Tibial nerve (tissue), 4 donors: ENCODE data around the gene LBH. TPM values are rescaled to one million over a fixed set of nuclear protein-coding genes. Genes with fewer than 3 reads are reported as not detected.

Source experiments
- DNase-seq, 2 donors: peaks; one replicate each; pipeline ENCODE4 v3.0.0-alpha.2; 2019; ENCODE audit warnings: low spot score in 2 of 2
- H3K27ac ChIP-seq, 4 donors: fragments of 200-600 bp; sonication (generic) in 3 of 4; one replicate each; pipeline ENCODE4 v1.5.1; 2017 to 2019; ENCODE audit warnings: mild to moderate bottlenecking in 1 of 4
- H3K27me3 ChIP-seq, 2 donors: fragments of 200-600 bp; sonication (generic) in 1 of 2; one replicate each; pipeline versions ENCODE4 v1.5.1 to v1.6.0; 2017 to 2019
- H3K36me3 ChIP-seq, 3 donors: fragments of 200-600 bp; sonication (generic); one replicate each; pipeline ENCODE4 v1.5.1; 2018 to 2019
- H3K4me1 ChIP-seq, 4 donors: fragments of 200-600 bp; sonication (generic) in 3 of 4; one replicate each; pipeline ENCODE4 v1.5.1; 2017 to 2019
- H3K4me3 ChIP-seq, 4 donors: fragments of 200-600 bp; sonication (generic) in 3 of 4; one replicate each; pipeline ENCODE4 v1.5.1; 2017 to 2019; ENCODE audit warnings: mild to moderate bottlenecking in 1 of 4, moderate library complexity in 1 of 4
- H3K9me3 ChIP-seq, 4 donors: fragments of 200-600 bp; sonication (generic) in 3 of 4; one replicate each; pipeline ENCODE4 v1.5.1; 2017 to 2019
- CTCF ChIP-seq, 5 experiments: fragments of 200-600 bp in 3 of 5; fragments of 450-650 bp in 2 of 5; sonication (generic) in 3 of 5; IDR thresholded peaks; one replicate each; pipeline ENCODE4 v1.5.1; 2016 to 2019; ENCODE audit warnings: antibody characterized with exemption in 5 of 5, mild to moderate bottlenecking in 3 of 5, moderate library complexity in 2 of 5
- EP300 ChIP-seq, 2 donors: sonication (generic); formaldehyde crosslinking; IDR thresholded peaks; one replicate each; pipeline ENCODE4 v1.6.1; 2017; ENCODE audit warnings: antibody characterized with exemption in 2 of 2, mild to moderate bottlenecking in 1 of 2
- POLR2A ChIP-seq, 2 donors: fragments of 450-650 bp; IDR thresholded peaks; one replicate each; pipeline ENCODE4 v1.6.1; 2017; ENCODE audit warnings: antibody characterized with exemption in 2 of 2, mild to moderate bottlenecking in 2 of 2, moderate library complexity in 2 of 2
- WGBS, 2 donors: methylation state at CpG; one replicate each; pipeline ENCODE4 v1.1.5; 2018; 5-methylcytosine and 5-hydroxymethylcytosine counted together
- total RNA-seq, 4 donors: library from RNA; depleted of rRNA; stranded (reverse); fragments of >200 nt; gene quantifications; one replicate each; pipeline ENCODE4 v1.1.0, GENCODE V29; 2016

The LBH gene
- total RNA-seq, 4 donors from 2014 or later, result 12.7 to 31.6 (median 21.5) TPM

- Histone ChIP-seq H3K4me1 (peaks cover 0 to 27% (median 10%) of the 10 kb centered on the region in 4 donors), H3K4me3 (no peak overlapping the region), H3K36me3 (no peaks in the 10 kb centered on the region), H3K27me3 (no peaks in the 10 kb centered on the region), H3K27ac (peak overlapping the region in 1 of 4 donors; percentile 1), H3K9me3 (no peaks in the 10 kb centered on the region)
- 71 to 75% methylated on average over 3 of the region's 3 CpGs for WGBS, 2 donors
- DNase-seq, result no peak
- TF ChIP-seq CTCF (IDR thresholded peaks at IDR 0.05) (no peak), POLR2A (IDR thresholded peaks at IDR 0.05) (no peak), EP300 (IDR thresholded peaks at IDR 0.05) (no peak)
Observed at GRCh38 chr2:30223413-30223874, 7.9 kb upstream of the LBH start.

GRCh38 chr2:30224151-30224550, 7.2 kb upstream of the LBH start:
- H3K9me3 ChIP-seq, result no peaks in the 10 kb centered on the region
- H3K4me1 ChIP-seq, result peaks cover 0 to 27% (median 10%) of the 10 kb centered on the region in 4 donors
- no peak overlapping the region for H3K27ac ChIP-seq
- H3K4me3 ChIP-seq, result no peak overlapping the region
- no peaks in the 10 kb centered on the region for H3K27me3 ChIP-seq
- TF ChIP-seq POLR2A (IDR thresholded peaks at IDR 0.05) (no peak), EP300 (IDR thresholded peaks at IDR 0.05) (no peak), CTCF (IDR thresholded peaks at IDR 0.05) (no peak)
- H3K36me3 ChIP-seq, result no peaks in the 10 kb centered on the region
- no peak for DNase-seq

DNA sequence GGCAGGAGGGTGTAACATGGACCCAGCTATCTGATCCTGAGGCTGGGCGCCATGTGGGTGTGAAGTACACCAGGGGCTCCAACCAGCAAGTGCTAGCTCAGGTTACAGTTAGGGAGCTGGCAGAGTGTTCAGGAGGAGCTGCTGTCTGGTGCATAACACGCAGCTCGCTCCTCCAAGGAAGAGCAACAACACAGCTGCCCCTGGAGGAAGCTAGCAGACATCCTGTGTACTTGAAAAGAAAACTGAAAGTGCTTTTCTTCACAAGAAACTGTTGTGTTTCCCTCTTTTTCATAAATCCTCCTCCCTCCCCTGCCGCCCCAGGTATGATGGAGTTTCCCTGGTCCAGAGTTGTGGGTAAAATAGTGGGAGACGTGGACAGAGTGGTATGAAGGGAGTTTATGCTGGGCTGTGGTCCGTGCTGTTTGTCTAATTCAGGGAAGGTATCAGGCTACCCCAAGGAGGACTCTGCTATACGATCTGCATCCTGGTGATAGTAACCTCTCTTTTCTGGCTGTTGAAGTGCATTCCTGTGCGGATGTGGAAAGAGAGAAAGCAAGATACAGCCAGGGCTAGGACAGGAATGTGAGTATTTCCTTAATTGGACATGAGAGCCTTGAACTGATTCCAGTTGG, 6.1 kb upstream of the LBH start:
- peak in 1 of 2 donors; percentile 28 for DNase-seq
- Histone ChIP-seq H3K4me3 (peak overlapping the region in 2 of 4 donors; percentile 29 to 43), H3K27ac (peak overlapping the region in 3 of 4 donors; percentile 64 to 78 (median 75)), H3K36me3 (no peaks in the 10 kb centered on the region), H3K9me3 (no peaks in the 10 kb centered on the region), H3K4me1 (peaks cover 0 to 27% (median 11%) of the 10 kb centered on the region in 4 donors), H3K27me3 (no peaks in the 10 kb centered on the region)
- WGBS, 2 donors, result 37 to 39% methylated on average over 7 to 8 of the region's 8 CpGs
- TF ChIP-seq POLR2A (IDR thresholded peaks at IDR 0.05), result no peak
- TF ChIP-seq CTCF (IDR thresholded peaks at IDR 0.05), result no peak
- no peak for TF ChIP-seq EP300 (IDR thresholded peaks at IDR 0.05)

DNA sequence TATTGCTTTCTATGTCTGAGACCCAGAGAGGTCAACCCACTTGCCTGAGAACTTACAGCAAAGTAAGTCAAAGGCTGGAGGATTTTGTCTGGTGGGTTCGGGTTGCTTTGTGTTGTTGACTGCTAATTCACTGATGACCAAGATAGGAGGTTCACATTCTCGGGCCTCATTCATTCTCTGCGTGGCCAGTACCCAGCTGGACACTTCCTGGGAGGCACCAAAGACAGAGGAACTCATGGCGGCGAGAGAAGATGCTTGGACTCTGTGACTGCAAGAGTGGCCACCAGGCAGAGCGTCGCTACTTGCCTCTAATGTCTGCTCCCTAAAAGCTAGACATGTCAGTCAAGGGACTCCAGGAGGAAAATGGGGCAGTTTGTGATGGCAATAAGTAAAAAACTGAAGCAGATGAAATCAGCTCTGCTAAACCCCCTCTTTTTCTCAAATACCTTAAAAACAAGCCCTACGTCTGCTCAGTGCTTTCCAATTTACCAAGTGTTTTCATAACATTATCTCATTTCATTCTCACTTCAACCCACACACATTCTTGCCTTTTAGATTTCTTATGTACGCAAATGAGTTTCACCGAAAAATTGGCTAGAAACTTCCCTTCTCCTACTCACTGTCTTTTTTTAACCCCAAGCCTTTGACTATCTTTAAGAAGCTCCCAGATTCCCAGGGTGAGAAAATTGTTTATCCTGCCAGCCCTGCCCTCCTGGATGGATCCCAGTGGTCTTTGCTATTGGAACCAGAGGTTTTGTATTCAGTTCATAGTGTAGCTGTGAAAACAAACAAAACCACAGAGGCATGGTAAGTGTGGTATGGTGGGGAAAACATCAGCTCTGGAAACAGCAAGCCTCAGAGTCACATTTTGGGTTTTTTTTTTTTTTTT, 4.9 kb upstream of the LBH start:
- no peak overlapping the region for H3K4me3 ChIP-seq
- H3K9me3 ChIP-seq, result no peaks in the 10 kb centered on the region
- H3K36me3 ChIP-seq, result no peaks in the 10 kb centered on the region
- H3K27ac ChIP-seq, result peak overlapping the region in 3 of 4 donors; percentile 64 to 78 (median 75)
- WGBS, 2 donors, result 63 to 73% methylated on average over 10 of the region's 10 CpGs
- peaks cover 0 to 28% (median 17%) of the 10 kb centered on the region in 4 donors for H3K4me1 ChIP-seq
- no peaks in the 10 kb centered on the region for H3K27me3 ChIP-seq
- no peak for DNase-seq
- no peak for TF ChIP-seq POLR2A (IDR thresholded peaks at IDR 0.05)
- TF ChIP-seq EP300 (IDR thresholded peaks at IDR 0.05), result no peak
- TF ChIP-seq CTCF (IDR thresholded peaks at IDR 0.05), result no peak

DNA sequence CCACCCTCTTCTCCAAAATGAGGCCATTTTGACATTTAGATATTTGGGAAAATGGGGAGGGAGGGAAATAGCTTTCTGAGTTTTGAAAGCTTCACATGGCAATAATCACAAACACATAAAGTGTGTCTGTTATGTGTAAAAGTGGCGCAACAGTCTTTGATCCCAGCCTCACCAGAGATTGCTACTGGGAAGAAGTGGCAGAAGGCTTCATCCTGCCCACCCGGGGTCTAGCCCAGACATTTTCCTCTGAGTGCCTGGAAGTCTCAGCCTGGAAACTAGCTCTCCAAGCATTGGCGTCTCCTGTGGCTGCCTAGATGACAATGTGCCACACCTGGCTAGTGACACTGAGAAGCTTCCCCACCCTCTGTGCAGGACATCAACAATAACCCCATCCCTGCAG, 1.7 kb upstream of the LBH start:
- 83 to 97% methylated on average over 3 of the region's 3 CpGs for WGBS, 2 donors
- H3K4me1 ChIP-seq, result peaks cover 0 to 60% (median 11%) of the 10 kb centered on the region in 4 donors
- no peak overlapping the region for H3K4me3 ChIP-seq
- no peak for DNase-seq
- no peaks in the 10 kb centered on the region for H3K9me3 ChIP-seq
- no peaks in the 10 kb centered on the region for H3K36me3 ChIP-seq
- TF ChIP-seq EP300 (IDR thresholded peaks at IDR 0.05), result no peak
- TF ChIP-seq POLR2A (IDR thresholded peaks at IDR 0.05), result no peak
- H3K27me3 ChIP-seq, result peaks cover 0 to 4% of the 10 kb centered on the region in 2 donors
- no peak overlapping the region for H3K27ac ChIP-seq
